HG03064 (cell line): ENCODE measurements around the gene CDH26.
"Not testable (repeated sequence)": the region's sequence is repeated elsewhere in the genome, so short reads cannot be mapped to it uniquely, and the experiment has no call there.

Source experiments
- ATAC-seq: cut with Tn5 transposase; IDR thresholded peaks from one replicate; pipeline ENCODE4 v1.9.1; 2021; ENCODE audit warnings: low read depth; ENCODE audit not compliant: unreplicated experiment

The CDH26 gene

GRCh38 chr20:59940129-59940955, 17.9 kb upstream of the CDH26 start, which contains the start of the genes FAM217B and PPP1R3D:
Gene FAM217B (plus strand): TSS chr20:59940389. CDS start chr20:59943944, 3,555 bp downstream.
Gene PPP1R3D (minus strand): TSS chr20:59940305. CDS start chr20:59939931, 374 bp downstream.
- peak; percentile 93 for ATAC-seq

- no peak for ATAC-seq
These were observed 17.3 kb upstream of the CDH26 start for GRCh38 chr20:59940956-59941294.

GRCh38 chr20:59942245-59942644, 16.0 kb upstream of the CDH26 start:
- no peak for ATAC-seq

GRCh38 chr20:59944726-59945125, 13.5 kb upstream of the CDH26 start:
- no peak for ATAC-seq

- no peak for ATAC-seq
These were observed 13.0 kb upstream of the CDH26 start for GRCh38 chr20:59945175-59945574.

- ATAC-seq: no peak
These were observed 12.5 kb upstream of the CDH26 start for GRCh38 chr20:59945731-59946130.

- ATAC-seq: no peak
These were observed 10.8 kb upstream of the CDH26 start for GRCh38 chr20:59947376-59947775.

- no peak for ATAC-seq
These were observed 10.0 kb upstream of the CDH26 start for GRCh38 chr20:59948212-59948611.

- peak; percentile 83 for ATAC-seq
These were observed 9.1 kb upstream of the CDH26 start for GRCh38 chr20:59948828-59949720.

- no peak for ATAC-seq
These were observed 8.3 kb upstream of the CDH26 start for GRCh38 chr20:59949911-59950310.

- ATAC-seq: no peak
These were observed 3.5 kb upstream of the CDH26 start for GRCh38 chr20:59954718-59955117.

- no peak for ATAC-seq
These were observed 3.0 kb upstream of the CDH26 start for GRCh38 chr20:59955131-59955796.

GRCh38 chr20:59957568-59957967, 655 bp upstream of the CDH26 start:
- ATAC-seq: not testable (repeated sequence)

- no peak for ATAC-seq
These were observed 403 bp downstream of the CDH26 start for GRCh38 chr20:59958626-59959025.

- ATAC-seq: no peak
These were observed 3.2 kb downstream of the CDH26 start for GRCh38 chr20:59961423-59961822.

GRCh38 chr20:59962155-59962554, 3.9 kb downstream of the CDH26 start:
- no peak for ATAC-seq

- no peak for ATAC-seq
These were observed 8.2 kb downstream of the CDH26 start for GRCh38 chr20:59966428-59966827.

- no peak for ATAC-seq
These were observed 13.2 kb downstream of the CDH26 start for GRCh38 chr20:59971428-59971827.

- ATAC-seq: no peak
These were observed 14.0 kb downstream of the CDH26 start for GRCh38 chr20:59972037-59972801.

GRCh38 chr20:59976156-59976782, 18.0 kb downstream of the CDH26 start:
- ATAC-seq: no peak
